GM04503 (cell line): Measurements from ENCODE around the gene STS.
A peak's percentile ranks its signal among the peaks of the same experiment; 100 is the strongest.
"Not testable (repeated sequence)": the region's sequence is repeated elsewhere in the genome, so short reads cannot be mapped to it uniquely, and the experiment has no call there.

Source experiments
- DNase-seq: peaks from one replicate; pipeline ENCODE4 v3.0.0-alpha.2; 2012; ENCODE audit warnings: low read depth

STS gene

GRCh38 chrX:7139202-7140081 is 8.1 kb upstream of the STS start:
- peak; percentile 77 for DNase-seq

DNA sequence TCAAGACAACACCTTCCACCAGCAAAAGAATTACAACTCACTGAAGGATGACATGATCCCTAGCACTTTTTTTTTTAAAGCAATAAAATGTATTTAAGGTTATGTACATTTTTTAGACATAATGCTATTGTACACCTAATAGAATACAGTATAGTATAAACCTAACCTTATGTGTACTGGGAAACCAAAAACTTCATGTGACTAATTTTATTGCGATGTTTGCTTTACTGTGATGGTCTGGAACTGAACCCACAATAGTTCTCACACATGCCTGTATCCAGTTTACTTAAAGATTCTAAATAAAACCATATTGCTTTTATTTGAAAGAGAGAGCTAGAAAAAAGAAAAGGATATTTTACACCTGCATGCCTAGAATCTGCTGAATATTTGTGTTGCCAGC is 4.4 kb upstream of the STS start:
- no peak for DNase-seq

- no peak for DNase-seq
Observed at GRCh38 chrX:7143941-7144525, 3.5 kb upstream of the STS start.

GRCh38 chrX:7145454-7145853 is 2.1 kb upstream of the STS start:
- no peak for DNase-seq

- DNase-seq, result no peak
Observed at GRCh38 chrX:7146020-7146702, 1.4 kb upstream of the STS start.

GRCh38 chrX:7146703-7147412 is 654 bp upstream of the STS start:
- no peak for DNase-seq

GRCh38 chrX:7147978-7148854 is 704 bp downstream of the STS start, which contains the start of gene PUDP:
TSS of gene PUDP (minus strand) at chrX:7148153. CDS start at chrX:7148113, 40 bp downstream.
- no peak for DNase-seq

DNA sequence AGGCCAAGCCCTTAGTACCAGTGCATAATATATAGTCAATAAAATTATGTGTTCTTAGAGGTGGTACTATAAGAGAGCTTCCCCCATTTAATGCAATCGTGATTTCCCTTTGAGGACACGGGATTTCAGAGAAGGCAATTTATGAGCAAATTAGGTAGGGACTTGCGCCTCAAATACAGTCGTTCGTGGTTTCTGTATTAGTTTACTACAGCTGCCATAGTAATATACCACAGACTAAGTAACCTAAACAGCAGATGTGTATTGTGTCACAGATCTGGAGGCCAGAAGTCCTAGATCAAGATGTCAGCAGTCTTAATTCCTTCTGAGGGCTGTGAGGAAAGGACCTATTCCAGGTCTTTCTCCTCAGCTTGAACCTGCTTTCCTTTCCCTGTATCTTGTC is 1.9 kb downstream of the STS start:
- DNase-seq, result no peak

DNA sequence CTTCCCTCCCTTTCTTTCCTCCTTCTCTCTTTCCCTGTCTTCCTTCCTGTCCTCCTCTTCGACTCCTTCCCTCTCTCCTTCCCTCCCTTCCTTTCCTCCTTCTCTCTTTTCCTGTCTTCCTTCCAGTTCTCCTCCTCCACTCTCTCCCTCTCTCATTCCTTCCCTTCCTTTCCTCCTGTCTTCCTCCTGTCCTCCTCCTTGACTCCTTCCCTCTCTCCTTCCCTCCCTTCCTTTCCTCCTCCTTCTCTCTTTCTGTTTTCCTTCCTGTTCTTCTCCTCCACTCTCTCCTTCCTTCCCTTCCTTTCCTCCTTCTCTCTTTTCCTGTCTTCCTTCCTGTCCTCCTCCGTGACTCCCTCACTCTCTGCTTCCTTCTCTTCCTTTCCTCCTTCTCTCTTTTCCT is 5.7 kb downstream of the STS start:
- no peak for DNase-seq

- DNase-seq, result no peak
Observed at GRCh38 chrX:7154041-7154597, 6.6 kb downstream of the STS start.

GRCh38 chrX:7155163-7155562 is 7.7 kb downstream of the STS start:
- DNase-seq, result no peak

- no peak for DNase-seq
Observed at GRCh38 chrX:7156879-7157278, 9.4 kb downstream of the STS start.

DNA sequence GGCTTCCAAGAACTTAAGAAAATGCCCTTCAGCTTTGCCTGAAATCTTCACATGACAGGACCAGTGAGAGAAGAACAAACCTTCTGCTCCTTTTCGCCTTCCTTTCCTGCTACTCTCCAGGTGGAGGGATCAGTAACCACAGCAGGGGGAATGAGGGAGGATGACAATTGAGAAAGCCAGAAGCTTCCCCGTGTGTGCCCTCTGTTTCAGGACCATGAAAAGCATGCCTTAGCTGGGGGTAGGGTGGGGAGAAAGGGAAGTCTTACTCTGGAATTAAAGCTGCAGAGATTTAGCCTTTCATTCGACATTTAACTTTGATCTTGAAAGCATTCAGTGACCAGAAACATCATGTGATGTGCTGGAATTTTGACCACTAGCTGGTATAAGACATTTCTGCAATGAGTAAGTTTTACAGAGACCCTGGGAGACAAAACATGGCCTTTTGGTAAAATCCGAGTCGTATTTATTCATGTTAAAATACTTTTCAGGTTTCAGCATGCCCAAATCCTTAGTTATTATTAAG is 11.0 kb downstream of the STS start:
- DNase-seq, result no peak

- DNase-seq, result no peak
Observed at GRCh38 chrX:7159149-7159861, 11.8 kb downstream of the STS start.

DNA sequence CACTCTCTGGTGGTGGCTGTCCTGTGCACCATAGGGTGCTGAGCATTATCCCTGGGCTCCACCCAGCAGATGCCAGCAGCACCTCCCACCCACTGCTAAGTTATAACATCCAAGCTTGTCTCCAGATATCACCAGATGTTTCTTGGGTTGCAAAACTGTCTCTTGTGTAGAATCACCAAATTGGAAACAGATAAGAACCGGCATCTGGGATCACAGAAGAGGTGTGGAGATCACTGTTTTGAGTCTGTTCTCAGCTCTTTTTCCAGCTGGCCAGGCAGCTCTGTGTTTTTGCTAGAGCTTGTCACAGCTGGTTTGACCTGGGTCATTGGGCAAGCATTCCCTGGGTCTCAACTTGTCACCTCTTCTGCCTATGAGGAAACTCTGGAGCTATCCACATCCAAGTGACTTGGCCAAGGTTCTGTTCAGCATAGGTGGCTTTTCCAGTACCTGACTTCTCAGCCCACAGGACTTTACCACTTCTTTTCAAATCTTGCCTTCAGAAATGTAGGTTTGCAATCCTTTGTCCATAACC is 15.7 kb downstream of the STS start:
- DNase-seq, result no peak

- DNase-seq, result no peak
Observed at GRCh38 chrX:7164174-7164573, 16.7 kb downstream of the STS start.

DNA sequence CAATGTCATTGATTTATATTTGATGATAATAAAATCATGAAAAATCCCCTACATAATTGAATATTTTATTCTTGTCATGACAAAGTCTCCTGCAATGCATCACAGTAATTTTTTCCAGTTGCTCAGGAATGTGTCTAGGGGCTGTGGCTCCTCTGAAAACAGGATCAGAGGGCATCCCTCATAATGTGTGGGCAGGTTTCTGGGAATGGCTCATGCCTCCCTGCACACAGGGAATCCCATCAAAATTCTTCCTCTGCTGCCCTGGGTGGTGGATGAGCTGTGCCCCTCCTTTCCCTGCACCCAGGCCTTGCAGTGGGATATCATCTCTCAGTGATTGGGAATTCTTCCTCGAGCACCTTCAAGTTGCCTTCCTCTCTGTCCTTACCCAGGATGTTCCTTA is 20.9 kb downstream of the STS start:
- no peak for DNase-seq

GRCh38 chrX:7169627-7170026 is 22.1 kb downstream of the STS start:
- no peak for DNase-seq

DNA sequence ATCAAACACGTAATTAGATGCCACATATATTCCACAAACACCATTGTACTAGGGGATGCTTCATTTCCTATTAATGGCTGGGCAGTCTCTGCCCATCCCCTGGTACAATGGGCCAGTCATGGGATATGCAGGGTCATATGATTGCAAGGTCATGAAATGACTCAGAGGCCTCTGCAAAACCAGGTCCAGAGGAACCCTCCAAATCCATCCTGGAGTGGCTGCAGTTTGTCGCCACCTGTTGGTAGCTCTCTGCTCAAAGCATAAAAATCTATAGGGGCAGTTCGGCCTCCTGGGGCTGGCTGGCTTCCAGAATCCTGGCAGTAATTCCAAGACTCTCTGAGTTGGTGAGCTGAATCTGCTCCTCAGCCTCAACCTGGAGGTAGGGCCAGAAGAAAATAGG is 23.4 kb downstream of the STS start:
- no peak for DNase-seq

DNA sequence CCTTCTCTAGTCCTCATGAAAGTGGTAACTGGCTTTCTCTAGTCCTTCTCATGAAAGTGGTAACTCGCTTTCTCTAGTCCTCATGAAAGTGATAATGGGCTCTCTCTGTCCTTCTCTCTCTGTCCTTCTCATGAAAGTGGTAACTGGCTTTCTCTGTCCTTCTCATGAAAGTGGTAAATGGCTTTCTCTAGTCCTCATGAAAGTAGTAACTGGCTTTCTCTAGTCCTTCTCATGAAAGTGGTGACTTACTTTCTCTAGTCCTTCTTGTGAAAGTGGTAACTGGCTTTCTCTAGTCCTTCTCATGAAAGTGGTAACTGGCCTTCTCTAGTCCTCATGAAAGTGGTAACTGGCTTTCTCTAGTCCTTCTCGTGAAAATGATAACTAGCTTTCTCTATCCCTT is 31.3 kb downstream of the STS start:
- DNase-seq, result not testable (repeated sequence)
